ENCODE data around the gene EPS8.

Gene EPS8

GRCh38 chr12:15712823-15713660, 76.1 kb downstream of the EPS8 start:
- DNase-seq, result peak; percentile 94

GRCh38 chr12:15712160-15712559, 77.0 kb downstream of the EPS8 start:
- DNase-seq, result no peak

GRCh38 chr12:15710860-15711510, 78.2 kb downstream of the EPS8 start:
- DNase-seq, result peak; percentile 66

- no peak for DNase-seq
Measured at GRCh38 chr12:15709551-15709950, 79.6 kb downstream of the EPS8 start.

- DNase-seq, result no peak
Measured at GRCh38 chr12:15708396-15709076, 80.7 kb downstream of the EPS8 start.

- no peak for DNase-seq
Measured at GRCh38 chr12:15707516-15708199, 81.5 kb downstream of the EPS8 start.

GRCh38 chr12:15706010-15706676, 83.0 kb downstream of the EPS8 start:
- DNase-seq, result peak; percentile 31

GRCh38 chr12:15705606-15706005, 83.6 kb downstream of the EPS8 start:
- DNase-seq, result no peak

GRCh38 chr12:15702276-15702675, 86.9 kb downstream of the EPS8 start:
- no peak for DNase-seq

- no peak for DNase-seq
Measured at GRCh38 chr12:15701631-15702156, 87.5 kb downstream of the EPS8 start.

- peak; percentile 76 for DNase-seq
Measured at GRCh38 chr12:15701206-15701605, 88.0 kb downstream of the EPS8 start.

- DNase-seq, result peak; percentile 35
Measured at GRCh38 chr12:15700595-15700994, 88.6 kb downstream of the EPS8 start.

- no peak for DNase-seq
Measured at GRCh38 chr12:15699886-15700285, 89.3 kb downstream of the EPS8 start.

GRCh38 chr12:15698377-15698871, 90.8 kb downstream of the EPS8 start:
- DNase-seq, result peak; percentile 55

- no peak for DNase-seq
Measured at GRCh38 chr12:15697201-15697600, 92.0 kb downstream of the EPS8 start.

- DNase-seq, result no peak
Measured at GRCh38 chr12:15693228-15693911, 95.8 kb downstream of the EPS8 start.

GRCh38 chr12:15691388-15691787, 97.8 kb downstream of the EPS8 start:
- DNase-seq, result peak; percentile 24

GRCh38 chr12:15690320-15690719, 98.9 kb downstream of the EPS8 start:
- DNase-seq, result no peak

- DNase-seq, result peak; percentile 66
Measured at GRCh38 chr12:15689751-15690191, 99.4 kb downstream of the EPS8 start.

GRCh38 chr12:15688838-15689625, 100.2 kb downstream of the EPS8 start:
- DNase-seq, result no peak

Data from DMS53 (cell line).